Adipocyte (in vitro differentiated cells): ENCODE measurements around the gene METTL1.

Experiments
- DNase-seq: peaks from one replicate; pipeline ENCODE4 v3.0.0-alpha.2; 2015; ENCODE audit warnings: low read depth
- H3K27me3 ChIP-seq: replicated peaks from 2 replicates; pipeline ENCODE4 v1.7.0; 2013; ENCODE audit warnings: mild to moderate bottlenecking, low read length, moderate library complexity; ENCODE audit not compliant: control insufficient read depth, insufficient read depth
- H3K36me3 ChIP-seq: 2 replicates; pipeline ENCODE4 v1.7.0; 2013; ENCODE audit warnings: low read length, mild to moderate bottlenecking, moderate library complexity; ENCODE audit not compliant: control insufficient read depth, insufficient read depth, severe bottlenecking
- H3K4me1 ChIP-seq: 2 replicates; pipeline ENCODE4 v1.7.0; 2013; ENCODE audit warnings: mild to moderate bottlenecking, low read length, moderate library complexity; ENCODE audit not compliant: control insufficient read depth, insufficient read depth
- H3K4me3 ChIP-seq: 2 replicates; pipeline ENCODE4 v1.7.0; 2013; ENCODE audit warnings: mild to moderate bottlenecking, low read length, moderate library complexity
- H3K9ac ChIP-seq: 2 replicates; pipeline ENCODE4 v1.7.0; 2013; ENCODE audit warnings: mild to moderate bottlenecking, low read length, moderate library complexity
- H3K9me3 ChIP-seq: 2 replicates; pipeline ENCODE4 v1.7.0; 2013; ENCODE audit warnings: mild to moderate bottlenecking, low read length, moderate library complexity; ENCODE audit not compliant: control insufficient read depth

The METTL1 gene

DNA sequence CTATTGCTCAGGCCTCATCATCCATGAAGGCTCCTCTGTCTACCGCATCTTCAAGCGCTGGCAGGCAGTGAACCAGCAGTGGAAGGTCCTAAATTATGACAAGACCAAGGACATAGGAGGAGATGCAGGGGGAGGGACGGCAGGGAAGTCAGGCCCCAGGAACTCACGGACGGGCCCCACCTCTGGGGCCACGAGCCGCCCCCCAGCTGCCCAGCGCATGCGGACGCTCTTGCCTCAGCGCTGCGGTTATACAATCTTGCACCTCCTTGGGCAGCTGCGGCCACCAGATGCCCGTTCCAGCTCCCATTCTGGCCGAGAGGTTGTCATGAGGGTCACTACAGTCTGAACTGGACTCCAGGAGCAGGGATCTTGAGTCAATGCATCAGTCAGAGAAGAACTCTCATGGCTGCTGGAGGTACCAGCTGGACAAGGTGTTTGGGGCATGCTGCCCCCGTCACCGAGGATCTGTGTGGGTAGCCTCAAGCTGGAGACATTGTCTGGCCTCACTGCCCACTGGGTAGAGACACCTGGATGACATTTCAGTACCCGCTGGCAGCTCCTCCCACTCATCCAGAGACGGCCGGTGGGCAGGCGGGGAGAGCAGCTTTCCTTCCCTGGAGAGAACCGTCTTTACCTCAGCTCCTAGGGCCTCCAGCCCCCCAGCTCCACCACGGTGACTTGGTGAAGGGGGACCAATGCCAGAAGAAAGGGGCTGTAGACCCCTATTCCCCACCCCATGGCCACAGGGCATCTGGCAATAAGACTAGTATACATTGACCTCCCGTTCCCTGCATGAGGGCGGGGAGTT lies 13.1 kb downstream of the METTL1 start:
- Histone ChIP-seq H3K9ac (no peak overlapping the region), H3K4me1 (peaks cover 4% of the 10 kb centered on the region), H3K27me3 (peaks cover 17% of the 10 kb centered on the region), H3K4me3 (no peak overlapping the region), H3K36me3 (no peaks in the 10 kb centered on the region), H3K9me3 (no peaks in the 10 kb centered on the region)
- no peak for DNase-seq

DNA sequence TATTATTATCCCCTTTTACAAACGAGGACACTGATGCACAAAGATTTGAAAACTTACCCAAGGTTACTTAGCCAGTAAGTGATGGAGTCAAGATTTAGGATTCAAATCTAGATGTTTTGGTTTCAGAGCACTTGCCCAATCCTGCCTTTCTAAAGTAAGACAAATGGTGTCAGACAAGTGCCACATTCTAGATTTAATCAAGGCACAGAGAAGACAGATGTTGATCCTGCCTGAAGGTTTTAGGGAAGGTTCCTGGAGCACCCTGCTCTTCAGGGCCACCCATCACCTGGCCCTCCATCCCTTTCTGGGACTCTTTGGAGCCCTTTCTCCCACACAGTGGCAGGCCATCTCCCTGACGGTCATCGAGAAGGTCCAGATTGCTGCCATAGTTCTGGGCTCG lies 14.1 kb downstream of the METTL1 start:
- Histone ChIP-seq H3K9me3 (no peaks in the 10 kb centered on the region), H3K36me3 (no peaks in the 10 kb centered on the region), H3K4me3 (no peak overlapping the region), H3K4me1 (peaks cover 6% of the 10 kb centered on the region), H3K9ac (no peak overlapping the region), H3K27me3 (peaks cover 13% of the 10 kb centered on the region)
- DNase-seq, result no peak

DNA sequence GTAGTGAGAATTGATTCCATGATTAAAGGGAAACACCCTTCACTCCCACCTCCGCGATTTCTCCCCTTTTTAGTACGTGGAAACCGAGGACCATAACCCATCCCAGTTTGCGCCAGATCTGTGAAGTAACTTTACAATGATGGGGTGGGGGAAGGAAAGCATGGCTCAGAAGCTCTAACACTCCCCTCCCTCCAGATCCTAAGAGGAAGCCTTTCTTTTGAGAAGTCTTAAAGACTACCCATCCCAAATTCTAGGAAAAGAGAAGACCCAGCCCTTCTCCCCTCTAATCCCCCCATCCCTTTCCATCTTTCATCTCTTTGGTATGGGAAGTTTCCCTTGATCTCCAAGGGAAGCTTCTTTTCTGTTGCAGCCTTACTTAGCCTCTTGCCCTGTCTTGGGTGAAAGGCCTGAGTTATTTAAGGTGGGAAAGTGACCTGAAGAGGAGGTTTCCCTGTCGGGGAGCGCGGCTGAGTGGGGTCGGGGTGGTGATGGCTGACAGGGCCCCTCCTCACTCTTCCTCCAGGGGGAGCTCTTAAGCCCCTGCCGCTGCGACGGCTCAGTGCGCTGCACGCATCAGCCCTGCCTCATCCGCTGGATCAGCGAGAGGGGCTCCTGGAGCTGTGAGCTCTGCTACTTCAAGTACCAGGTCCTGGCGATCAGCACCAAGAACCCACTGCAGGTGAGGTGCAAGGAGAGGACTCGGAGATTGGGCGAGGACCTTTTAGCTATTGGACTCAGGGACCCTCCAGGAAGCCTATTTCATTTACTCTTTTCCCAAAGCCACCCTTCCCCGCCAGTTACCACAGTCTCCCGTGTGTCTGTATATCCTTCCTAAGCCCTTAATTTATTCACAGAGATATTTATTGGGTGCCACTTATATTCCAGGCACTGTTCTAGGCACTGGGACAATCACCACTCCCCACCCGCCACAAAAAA lies 15.2 kb downstream of the METTL1 start:
- Histone ChIP-seq H3K9ac (no peak overlapping the region), H3K4me1 (peaks cover 9% of the 10 kb centered on the region), H3K27me3 (peaks cover 13% of the 10 kb centered on the region), H3K4me3 (no peak overlapping the region), H3K36me3 (no peaks in the 10 kb centered on the region), H3K9me3 (no peaks in the 10 kb centered on the region)
- DNase-seq, result no peak

DNA sequence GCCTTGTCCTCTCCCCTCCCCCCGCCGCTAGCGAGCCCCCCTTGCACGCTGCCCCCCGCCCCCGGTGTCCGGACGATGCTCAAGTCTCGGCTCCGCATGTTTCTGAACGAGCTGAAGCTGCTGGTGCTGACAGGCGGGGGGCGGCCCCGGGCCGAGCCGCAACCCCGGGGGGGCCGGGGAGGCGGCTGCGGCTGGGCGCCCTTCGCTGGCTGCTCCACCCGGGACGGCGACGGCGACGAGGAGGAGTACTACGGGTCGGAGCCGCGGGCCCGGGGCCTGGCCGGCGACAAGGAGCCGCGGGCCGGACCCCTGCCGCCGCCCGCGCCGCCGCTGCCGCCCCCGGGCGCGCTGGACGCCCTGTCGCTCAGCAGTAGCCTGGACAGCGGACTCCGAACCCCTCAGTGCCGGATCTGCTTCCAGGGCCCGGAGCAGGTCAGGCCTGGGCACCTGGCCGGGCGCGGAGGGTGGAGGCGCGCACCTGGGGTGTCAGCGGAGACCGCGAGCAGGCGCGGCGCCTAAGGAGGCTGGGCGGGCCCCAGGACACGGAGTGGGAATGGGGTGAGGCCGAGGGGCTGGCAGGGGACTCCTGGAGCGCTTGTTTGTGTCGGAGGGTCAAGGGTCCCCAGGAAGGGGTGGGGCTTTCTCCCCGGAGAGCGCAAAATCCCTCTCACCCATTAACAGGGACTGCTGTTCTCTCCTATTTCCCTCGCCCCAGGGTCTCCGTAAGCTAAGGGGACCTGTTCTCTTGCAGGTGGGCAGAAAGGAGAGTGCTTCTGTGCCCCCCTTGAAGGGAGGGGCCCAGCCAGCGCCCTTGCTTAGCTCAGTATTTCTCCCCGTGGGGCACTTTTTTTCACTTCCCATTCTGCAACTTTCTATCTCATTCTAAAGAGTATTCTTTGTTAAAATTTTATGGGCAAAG lies 16.2 kb downstream of the METTL1 start:
- DNase-seq, result peak; percentile 53
- peaks cover 11% of the 10 kb centered on the region for H3K27me3 ChIP-seq
- no peaks in the 10 kb centered on the region for H3K9me3 ChIP-seq
- H3K36me3 ChIP-seq, result peaks cover 2% of the 10 kb centered on the region
- peak overlapping the region; percentile 67 for H3K4me3 ChIP-seq
- peaks cover 17% of the 10 kb centered on the region for H3K4me1 ChIP-seq
- no peak overlapping the region for H3K9ac ChIP-seq

DNA sequence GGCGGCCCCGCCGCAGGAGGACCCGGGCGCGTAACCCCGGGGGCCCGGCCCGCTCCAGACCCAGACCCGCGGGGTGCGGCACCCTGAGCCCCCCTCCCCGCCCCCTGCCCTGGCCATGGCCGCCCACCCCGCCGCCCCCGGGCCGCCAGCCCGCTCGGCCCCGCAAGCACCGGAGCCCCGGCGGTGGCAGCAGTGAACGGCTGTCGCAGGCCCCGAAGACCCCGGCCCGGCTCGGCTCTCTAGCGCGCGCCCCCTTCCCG lies 16.8 kb downstream of the METTL1 start:
- Histone ChIP-seq H3K4me1 (peaks cover 20% of the 10 kb centered on the region), H3K36me3 (peaks cover 8% of the 10 kb centered on the region), H3K9me3 (no peaks in the 10 kb centered on the region), H3K9ac (no peak overlapping the region), H3K27me3 (peaks cover 11% of the 10 kb centered on the region), H3K4me3 (no peak overlapping the region)
- no peak for DNase-seq

DNA sequence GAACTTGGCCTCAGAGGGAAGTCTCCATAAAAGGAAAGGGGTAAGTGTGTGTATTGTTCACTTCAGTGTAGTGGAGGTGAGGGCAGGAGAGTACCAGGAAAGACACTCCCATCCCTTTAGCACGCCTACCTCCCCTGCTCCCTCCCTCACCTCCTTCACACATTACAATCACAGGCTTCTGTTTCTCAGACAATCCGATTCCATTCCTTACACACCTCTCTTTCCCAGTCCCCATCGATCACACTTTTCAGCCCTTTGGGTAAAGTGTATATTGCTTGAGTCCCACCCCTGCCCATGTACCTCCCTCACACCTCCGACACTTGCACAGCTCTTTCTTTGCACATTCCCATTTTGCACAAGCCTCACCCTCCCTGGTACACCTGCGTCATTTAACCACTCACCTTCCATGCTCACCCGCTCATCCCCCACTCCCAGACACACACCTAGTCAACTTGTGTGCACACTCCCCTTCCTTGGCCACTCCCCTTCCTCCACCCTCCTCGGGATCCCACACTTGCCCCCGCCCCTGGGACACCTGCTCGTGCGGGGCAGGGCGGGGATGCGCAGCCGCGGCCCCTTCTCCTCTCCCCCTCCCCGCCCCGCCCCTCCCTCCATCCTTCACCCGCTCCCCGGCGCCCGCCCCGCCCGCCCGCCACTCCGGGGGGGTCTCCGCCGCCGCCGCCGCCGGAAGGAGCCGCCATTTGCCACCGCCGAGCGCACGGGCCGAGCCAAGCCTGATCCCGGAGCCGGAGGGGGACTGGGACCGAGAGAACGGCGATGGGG lies 17.3 kb downstream of the METTL1 start, which contains the start of gene MARCHF9:
Gene MARCHF9, plus strand, starts transcription at position 693 of the 783 bp plus-strand sequence. CDS start 426 bp downstream, outside the sequence.
- peak; percentile 47 for DNase-seq
- Histone ChIP-seq H3K9ac (no peak within 1 kb of the TSS), H3K27me3 (peaks cover 11% of the 10 kb centered on the region), H3K4me1 (peaks cover 20% of the 10 kb centered on the region), H3K36me3 (peaks cover 10% of the 10 kb centered on the region), H3K9me3 (no peaks in the 10 kb centered on the region), H3K4me3 (peak within 1 kb of the TSS; percentile 69)

DNA sequence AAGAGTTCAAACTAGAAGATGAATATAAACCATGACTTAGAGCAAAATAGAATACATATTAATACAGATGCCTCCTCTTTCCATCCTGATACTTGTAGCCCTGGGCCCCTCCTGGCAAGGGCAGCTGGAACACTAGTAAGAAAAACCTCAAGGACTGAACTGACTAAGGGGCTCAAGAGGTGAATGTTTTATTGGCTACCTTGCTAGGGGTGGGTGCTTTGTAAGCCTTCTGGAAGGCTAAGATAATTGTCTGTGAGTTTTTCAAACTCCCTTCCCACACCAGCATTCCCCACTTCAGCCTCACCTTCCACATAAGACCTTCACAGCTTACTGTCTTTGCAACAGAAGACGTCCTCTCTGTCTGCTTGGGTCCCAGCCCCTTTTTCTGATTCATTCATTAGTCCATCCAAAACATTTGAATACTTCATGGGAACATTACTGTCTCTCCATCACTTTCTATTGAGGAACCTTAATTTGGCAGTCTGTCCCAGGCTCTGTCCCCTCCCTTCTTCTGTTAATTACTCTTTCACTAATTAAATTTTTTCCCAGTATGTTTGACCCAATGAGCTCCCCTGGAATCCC lies 18.1 kb downstream of the METTL1 start:
- Histone ChIP-seq H3K27me3 (peaks cover 11% of the 10 kb centered on the region), H3K4me3 (no peak overlapping the region), H3K9me3 (no peaks in the 10 kb centered on the region), H3K4me1 (peaks cover 20% of the 10 kb centered on the region), H3K36me3 (peaks cover 17% of the 10 kb centered on the region), H3K9ac (no peak overlapping the region)
- no peak for DNase-seq

DNA sequence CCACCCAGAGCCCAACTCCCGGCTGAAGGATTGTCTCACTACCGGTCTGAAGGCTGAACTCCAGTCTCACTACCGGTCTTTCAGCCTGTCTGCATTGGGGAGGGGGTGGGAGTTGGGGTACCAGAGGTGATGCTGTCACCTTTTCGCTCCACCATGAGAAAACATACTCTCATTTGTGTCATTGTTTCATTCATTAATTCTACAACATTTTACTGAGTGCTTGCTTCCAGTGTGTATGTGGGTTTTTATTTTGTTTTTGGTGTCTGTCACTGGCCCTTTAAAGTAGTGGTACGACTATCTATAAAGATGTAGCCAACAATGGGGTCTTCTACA lies 19.3 kb downstream of the METTL1 start:
- H3K9ac ChIP-seq, result peak overlapping the region; percentile 61

DNA sequence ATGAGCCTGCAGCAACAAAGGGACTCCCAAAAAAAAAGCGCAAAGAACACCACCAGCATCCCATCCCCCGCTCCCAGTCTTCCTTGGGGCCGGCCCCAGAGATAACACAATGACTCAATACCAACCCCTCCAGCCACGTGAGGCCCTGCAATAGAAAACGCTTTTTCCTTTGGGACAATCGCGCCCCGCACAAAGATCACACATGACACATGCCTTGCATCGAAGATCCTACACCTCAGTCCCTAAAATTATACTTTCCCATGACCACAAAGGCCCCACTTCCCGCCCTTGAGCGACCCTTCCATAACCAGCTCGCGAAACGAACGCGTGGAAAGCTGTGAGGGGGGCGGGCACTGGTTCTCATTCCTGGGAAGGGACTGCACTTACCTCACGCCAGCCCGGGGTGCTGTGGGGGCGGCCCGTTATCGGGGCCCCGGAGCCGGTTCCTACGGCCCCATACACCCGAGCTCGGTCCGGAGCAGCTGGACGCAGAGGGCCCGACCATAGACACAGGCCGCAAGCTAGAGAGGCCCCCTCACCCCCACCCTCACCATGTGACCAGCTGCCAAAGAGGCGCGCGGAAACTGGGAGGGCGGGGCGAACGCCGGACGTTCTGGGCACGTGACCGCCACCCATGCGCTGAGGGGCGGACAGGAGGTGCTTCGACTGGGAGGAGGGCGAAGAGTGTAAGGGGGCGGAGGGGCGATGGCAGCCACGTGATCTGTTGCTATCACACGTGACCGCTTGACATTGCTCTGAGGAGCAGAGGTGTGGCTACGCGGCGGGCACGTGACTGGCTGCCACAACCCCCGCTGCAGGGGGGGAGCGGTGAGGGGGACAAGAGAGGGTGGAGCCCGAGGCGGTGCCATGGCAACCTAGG lies 19.9 kb downstream of the METTL1 start, which contains the start of gene CDK4:
Gene CDK4, minus strand, starts transcription at position 523 of the 880 bp plus-strand sequence. CDS start 593 bp downstream, outside the sequence.
- peak within 1 kb of the TSS; percentile 93 for H3K4me3 ChIP-seq
- no peaks in the 10 kb centered on the region for H3K9me3 ChIP-seq
- peaks cover 20% of the 10 kb centered on the region for H3K4me1 ChIP-seq
- H3K9ac ChIP-seq, result peak within 1 kb of the TSS; percentile 92
- DNase-seq, result peak; percentile 99
- peaks cover 35% of the 10 kb centered on the region for H3K36me3 ChIP-seq
- peaks cover 11% of the 10 kb centered on the region for H3K27me3 ChIP-seq

More for the DNA sequence above, 19.3 kb downstream of the METTL1 start:
- Histone ChIP-seq H3K36me3 (peaks cover 29% of the 10 kb centered on the region), H3K4me3 (peak overlapping the region; percentile 93), H3K4me1 (peaks cover 20% of the 10 kb centered on the region), H3K27me3 (peaks cover 11% of the 10 kb centered on the region), H3K9me3 (no peaks in the 10 kb centered on the region)
- no peak for DNase-seq
